Measurements from ENCODE around the gene NINL.

- TF ChIP-seq POLR2A (IDR thresholded peaks at IDR 0.05) (no peak), CTCF (IDR thresholded peaks at IDR 0.05) (no peak)
Observed at GRCh38 chr20:25566821-25567220, 18.5 kb downstream of the NINL start.
